ENCODE data around the gene CDADC1. TPM values are rescaled to one million over a fixed set of nuclear protein-coding genes. Genes with fewer than 3 reads are reported as not detected.

Gene CDADC1
- total and polyA plus RNA-seq, 2 of the 13 experiments (the other 11 are each of a cell fraction or from before 2014, with no cell fraction given): 2.4 to 9.0 TPM

- in situ Hi-C loops (cut with HindIII; ENCODE audit: extremely low pct_ligation_motif_present, low pct_unique_long_range_greater_than_20kb) (no loop called here), intact Hi-C loops (cut with micrococcal nuclease; ENCODE audit: unreplicated experiment) (loop anchor here (2.0 kb wide), 1 partner anchor 15 kb away; no protein-coding TSS in a partner anchor)
- Histone ChIP-seq H4K20me1 (ENCODE audit: insufficient read depth, low read length) (no peaks in the 10 kb centered on the region), H3K4me1 (ENCODE audit: insufficient read depth, low read length) (peaks cover 18% of the 10 kb centered on the region), H2AFZ (ENCODE audit: low read length) (no peak overlapping the region), H3K27me3 (ENCODE audit: control insufficient read depth in 1 of 2, insufficient read depth in 2 of 2, low read length in 2 of 2) (no peaks in the 10 kb centered on the region), H3K79me2 (ENCODE audit: insufficient read depth, low read length) (no peaks in the 10 kb centered on the region), H3K36me3 (replicated peaks in 1 of 2; ENCODE audit: control insufficient read depth in 1 of 2, insufficient read depth in 2 of 2, low read length in 2 of 2) (no peaks in the 10 kb centered on the region), H3K4me2 (ENCODE audit: low read depth, low read length) (no peak overlapping the region), H3K9me3 (ENCODE audit: low read length) (no peaks in the 10 kb centered on the region), H3K27ac (ENCODE audit: extremely low read length, insufficient read depth, low read length) (no peak overlapping the region), H3K9ac (ENCODE audit: insufficient read depth, low read depth, low read length) (no peak overlapping the region), H3K4me3 (replicated peaks in 1 of 3; ENCODE audit: insufficient read depth in 1 of 3, low read depth in 2 of 3, low read length in 3 of 3) (no peak overlapping the region)
- BruUV-seq (replicated peaks): no TSS peak
- DNase-seq (ENCODE audit: low spot score) (no peak), ATAC-seq (no peak), FAIRE-seq (no peak)
- 93% methylated on average over 5 of the region's 5 CpGs for WGBS (ENCODE audit: low lambda C conversion rate)
- ChIA-PET CTCF (ENCODE audit: low intra/inter-chr PET ratio, low total read pairs) (no interaction called here), POLR2A (no interaction called here)
- TF ChIP-seq MED8 (CRISPR knock-in tag; IDR thresholded peaks at IDR 0.05; ENCODE audit: insufficient replicate concordance): no peak
- TF ChIP-seq SSRP1 (CRISPR knock-in tag; IDR thresholded peaks at IDR 0.05): no peak
- no peak for TF ChIP-seq FOXO4 (CRISPR knock-in tag; conservative IDR thresholded peaks at IDR 0.05)
- TF ChIP-seq CBX1 (IDR thresholded peaks at IDR 0.05; ENCODE audit: low read depth): no peak
- no peak for TF ChIP-seq MLLT10 (CRISPR knock-in tag; IDR thresholded peaks at IDR 0.05)
- no peak for TF ChIP-seq ZNF33B (CRISPR knock-in tag; IDR thresholded peaks at IDR 0.05)
- no peak for TF ChIP-seq SNAI1 (CRISPR knock-in tag; IDR thresholded peaks at IDR 0.05; ENCODE audit: borderline replicate concordance)
- no peak for TF ChIP-seq MED1 (CRISPR knock-in tag; IDR thresholded peaks at IDR 0.05)
- TF ChIP-seq MATR3 (CRISPR knock-in tag; IDR thresholded peaks at IDR 0.05): no peak
- no peak for TF ChIP-seq HNF1A (IDR thresholded peaks at IDR 0.05; ENCODE audit: low read depth)
- TF ChIP-seq HNF1A (CRISPR knock-in tag; IDR thresholded peaks at IDR 0.05; ENCODE audit: borderline replicate concordance): no peak
- no peak for TF ChIP-seq ARNTL (CRISPR knock-in tag; IDR thresholded peaks at IDR 0.05)
- no peak for TF ChIP-seq ZNF691 (CRISPR knock-in tag; IDR thresholded peaks at IDR 0.05; ENCODE audit: borderline replicate concordance, low read depth)
- TF ChIP-seq EHMT2 (IDR thresholded peaks at IDR 0.05; ENCODE audit: borderline replicate concordance, low read depth, low read length): no peak
- TF ChIP-seq THYN1 (CRISPR knock-in tag; IDR thresholded peaks at IDR 0.05; ENCODE audit: borderline replicate concordance, low read depth): no peak
- no peak for TF ChIP-seq CENPT (CRISPR knock-in tag; IDR thresholded peaks at IDR 0.05; ENCODE audit: low read depth)
Measured at GRCh38 chr13:49315756-49316482, 68.2 kb downstream of the CDADC1 start.

All from HepG2 (cell line).